OCI-LY3 (cell line): ENCODE data around the gene KBTBD12.
"Not testable (repeated sequence)": the region's sequence is repeated elsewhere in the genome, so short reads cannot be mapped to it uniquely, and the experiment has no call there.

ENCODE experiments used
- CTCF ChIP-seq: fragments of 200-600, 300-600 bp; sonication (generic); IDR thresholded peaks from 2 replicates; pipeline ENCODE4 v1.5.1; 2014; ENCODE audit warnings: antibody characterized with exemption, low read length, low read depth
- EZH2phosphoT487 ChIP-seq: fragments of 200-600 bp; shearing (Covaris generic); IDR thresholded peaks from 2 replicates; pipeline ENCODE4 v1.6.1; 2018; ENCODE audit warnings: antibody characterized with exemption, mixed run types, low read depth

- TF ChIP-seq CTCF, EZH2phosphoT487: not testable (repeated sequence)
Measured at GRCh38 chr3:127874097-127874496, 40.9 kb upstream of the KBTBD12 start.
